SK-N-SH treated with all-trans-retinoic acid at 6 μM for 48 hours (cell line): ENCODE data around the gene SKOR1.

Experiments used
- ATAC-seq: fragments of 200-7000 bp; cut with Tn5 transposase; 3 replicates; pipeline ENCODE4 v1.9.1; 2020; ENCODE audit warnings: mild to moderate bottlenecking, moderate library complexity
- ARNTL ChIP-seq: fragments of 450-650 bp; formaldehyde crosslinking; IDR thresholded peaks from 2 replicates; pipeline ENCODE4 v1.5.0; 2020; ENCODE audit warnings: low read depth, mild to moderate bottlenecking, moderate library complexity, borderline replicate concordance
- BACH2 ChIP-seq: fragments of 250-450 bp; sonication (Bioruptor Pico); IDR thresholded peaks from 2 replicates; pipeline ENCODE4 v1.9.0; 2021; ENCODE audit warnings: mild to moderate bottlenecking, borderline replicate concordance
- ESRRG ChIP-seq: fragments of 250-450 bp; sonication (Bioruptor Pico); IDR thresholded peaks from 2 replicates; pipeline ENCODE4 v1.6.1; 2021; ENCODE audit warnings: mild to moderate bottlenecking
- GLIS3 ChIP-seq: fragments of 250-450 bp; sonication (Bioruptor Pico); IDR thresholded peaks from 2 replicates; pipeline ENCODE4 v1.5.0; 2020; ENCODE audit warnings: mild to moderate bottlenecking, moderate library complexity
- ISL1 ChIP-seq: fragments of 250-450 bp; sonication (Bioruptor Pico); IDR thresholded peaks from 2 replicates; pipeline ENCODE4 v2.1.2; 2022; ENCODE audit warnings: mild to moderate bottlenecking, moderate library complexity
- OSR1 ChIP-seq: fragments of 250-450 bp; sonication (Bioruptor Pico); IDR thresholded peaks from 2 replicates; pipeline ENCODE4 v1.8.0; 2022; ENCODE audit warnings: moderate library complexity, mild to moderate bottlenecking, inconsistent platforms
- PPARA ChIP-seq: fragments of 250-450 bp; sonication (Bioruptor Pico); IDR thresholded peaks from 2 replicates; pipeline ENCODE4 v1.5.0; 2020; ENCODE audit warnings: mild to moderate bottlenecking, borderline replicate concordance
- RARB ChIP-seq: fragments of 250-450 bp; sonication (Bioruptor Pico); IDR thresholded peaks from 2 replicates; pipeline ENCODE4 v1.8.0; 2021; ENCODE audit warnings: mild to moderate bottlenecking, moderate library complexity
- SNAI2 ChIP-seq: fragments of 250-450 bp; sonication (Bioruptor Pico); IDR thresholded peaks from 2 replicates; pipeline ENCODE4 v1.5.0; 2020; ENCODE audit warnings: mild to moderate bottlenecking, moderate library complexity
- TCF4 ChIP-seq: fragments of 250-450 bp; sonication (Bioruptor Pico); IDR thresholded peaks from 2 replicates; pipeline ENCODE4 v1.8.0; 2021; ENCODE audit warnings: mild to moderate bottlenecking, moderate library complexity, borderline replicate concordance
- ZFP3 ChIP-seq: fragments of 250-450 bp; sonication (Bioruptor Pico); IDR thresholded peaks from 2 replicates; pipeline ENCODE4 v1.5.0; 2020; ENCODE audit warnings: mild to moderate bottlenecking, moderate library complexity
- ZFP30 ChIP-seq: fragments of 450-650 bp; formaldehyde crosslinking; IDR thresholded peaks from 2 replicates; pipeline ENCODE4 v1.5.0; 2022; ENCODE audit warnings: mild to moderate bottlenecking, moderate library complexity
- ZNF565 ChIP-seq: fragments of 450-650 bp; formaldehyde crosslinking; conservative IDR thresholded peaks from 2 replicates; pipeline ENCODE4 v1.5.0; 2020; ENCODE audit warnings: low read depth, mild to moderate bottlenecking, moderate library complexity
- ZNF70 ChIP-seq: fragments of 450-650 bp; formaldehyde crosslinking; IDR thresholded peaks from 2 replicates; pipeline ENCODE4 v1.5.0; 2020; ENCODE audit warnings: mild to moderate bottlenecking, moderate library complexity
- ZNF8 ChIP-seq: fragments of 450-650 bp; formaldehyde crosslinking; IDR thresholded peaks from 2 replicates; pipeline ENCODE4 v1.5.0; 2020; ENCODE audit warnings: mild to moderate bottlenecking, moderate library complexity
- TF ChIP-seq, protein P1 (sequence below): fragments of 250-450 bp; sonication (Bioruptor Pico); IDR thresholded peaks from 2 replicates; pipeline ENCODE4 v1.8.0; 2020; ENCODE audit warnings: mild to moderate bottlenecking, moderate library complexity, borderline replicate concordance
- TF ChIP-seq, protein P2 (sequence below): fragments of 250-450 bp; sonication (Bioruptor Pico); IDR thresholded peaks from 2 replicates; pipeline ENCODE4 v1.5.1; 2021; ENCODE audit warnings: mild to moderate bottlenecking, moderate library complexity
- TF ChIP-seq, protein P3 (sequence below): fragments of 250-450 bp; sonication (Bioruptor Pico); IDR thresholded peaks from 2 replicates; pipeline ENCODE4 v1.8.0; 2021; ENCODE audit warnings: low read depth, mild to moderate bottlenecking, moderate library complexity, borderline replicate concordance

Gene SKOR1

DNA sequence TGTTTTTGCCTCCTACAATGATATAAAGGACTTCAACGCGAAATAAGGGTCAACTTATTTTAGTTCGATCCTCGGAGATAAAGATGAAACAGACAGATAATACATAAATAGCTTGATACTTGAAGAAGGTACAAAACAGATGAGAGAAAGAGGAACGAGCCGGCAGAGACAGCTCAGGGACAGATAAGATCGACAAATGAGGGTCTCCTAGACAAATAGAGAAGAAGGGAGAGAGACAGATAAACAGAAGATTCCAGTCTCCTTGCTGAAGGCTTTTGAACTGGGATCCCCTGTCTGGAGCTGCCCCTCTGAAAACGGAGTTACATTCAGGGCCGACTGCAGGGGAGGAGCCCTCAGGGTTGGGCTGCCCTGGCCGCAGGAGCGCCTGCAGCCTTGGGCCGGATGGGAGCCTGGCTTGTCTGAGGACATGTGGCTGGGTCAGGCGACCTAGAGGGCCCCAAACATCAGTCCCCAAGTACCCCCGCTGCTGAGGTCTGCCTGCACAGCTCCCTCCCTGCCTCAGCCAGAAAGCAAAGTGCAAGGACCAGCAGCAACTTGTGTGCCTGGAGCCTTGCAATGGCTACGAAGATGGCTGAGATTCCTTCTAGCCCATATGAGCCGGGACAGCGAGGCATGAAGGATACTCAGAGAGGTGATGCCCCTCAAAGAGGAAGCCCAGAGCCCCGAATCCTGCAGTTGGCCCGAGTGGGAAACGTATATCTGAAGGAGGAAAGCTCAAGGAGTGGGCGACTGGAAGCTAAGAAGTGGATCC lies 926 bp upstream of the SKOR1 start:
- ATAC-seq = peak; percentile 60
- TF ChIP-seq ZNF8 (CRISPR knock-in tag) (no peak), TCF4 (no peak), ISL1 (CRISPR knock-in tag) (no peak), ZNF70 (CRISPR knock-in tag) (no peak), ESRRG (CRISPR knock-in tag) (no peak), PPARA (no peak), BACH2 (CRISPR knock-in tag) (no peak), OSR1 (no peak), ZFP30 (CRISPR knock-in tag) (no peak), ZFP3 (CRISPR knock-in tag) (no peak), GLIS3 (CRISPR knock-in tag) (no peak), RARB (CRISPR knock-in tag) (no peak)
- TF ChIP-seq, protein P1, sequence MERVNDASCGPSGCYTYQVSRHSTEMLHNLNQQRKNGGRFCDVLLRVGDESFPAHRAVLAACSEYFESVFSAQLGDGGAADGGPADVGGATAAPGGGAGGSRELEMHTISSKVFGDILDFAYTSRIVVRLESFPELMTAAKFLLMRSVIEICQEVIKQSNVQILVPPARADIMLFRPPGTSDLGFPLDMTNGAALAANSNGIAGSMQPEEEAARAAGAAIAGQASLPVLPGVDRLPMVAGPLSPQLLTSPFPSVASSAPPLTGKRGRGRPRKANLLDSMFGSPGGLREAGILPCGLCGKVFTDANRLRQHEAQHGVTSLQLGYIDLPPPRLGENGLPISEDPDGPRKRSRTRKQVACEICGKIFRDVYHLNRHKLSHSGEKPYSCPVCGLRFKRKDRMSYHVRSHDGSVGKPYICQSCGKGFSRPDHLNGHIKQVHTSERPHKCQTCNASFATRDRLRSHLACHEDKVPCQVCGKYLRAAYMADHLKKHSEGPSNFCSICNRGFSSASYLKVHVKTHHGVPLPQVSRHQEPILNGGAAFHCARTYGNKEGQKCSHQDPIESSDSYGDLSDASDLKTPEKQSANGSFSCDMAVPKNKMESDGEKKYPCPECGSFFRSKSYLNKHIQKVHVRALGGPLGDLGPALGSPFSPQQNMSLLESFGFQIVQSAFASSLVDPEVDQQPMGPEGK = no peak
- TF ChIP-seq, protein P2, sequence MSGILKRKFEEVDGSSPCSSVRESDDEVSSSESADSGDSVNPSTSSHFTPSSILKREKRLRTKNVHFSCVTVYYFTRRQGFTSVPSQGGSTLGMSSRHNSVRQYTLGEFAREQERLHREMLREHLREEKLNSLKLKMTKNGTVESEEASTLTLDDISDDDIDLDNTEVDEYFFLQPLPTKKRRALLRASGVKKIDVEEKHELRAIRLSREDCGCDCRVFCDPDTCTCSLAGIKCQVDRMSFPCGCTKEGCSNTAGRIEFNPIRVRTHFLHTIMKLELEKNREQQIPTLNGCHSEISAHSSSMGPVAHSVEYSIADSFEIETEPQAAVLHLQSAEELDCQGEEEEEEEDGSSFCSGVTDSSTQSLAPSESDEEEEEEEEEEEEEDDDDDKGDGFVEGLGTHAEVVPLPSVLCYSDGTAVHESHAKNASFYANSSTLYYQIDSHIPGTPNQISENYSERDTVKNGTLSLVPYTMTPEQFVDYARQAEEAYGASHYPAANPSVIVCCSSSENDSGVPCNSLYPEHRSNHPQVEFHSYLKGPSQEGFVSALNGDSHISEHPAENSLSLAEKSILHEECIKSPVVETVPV (CRISPR knock-in tag) = no peak
- TF ChIP-seq, protein P3, sequence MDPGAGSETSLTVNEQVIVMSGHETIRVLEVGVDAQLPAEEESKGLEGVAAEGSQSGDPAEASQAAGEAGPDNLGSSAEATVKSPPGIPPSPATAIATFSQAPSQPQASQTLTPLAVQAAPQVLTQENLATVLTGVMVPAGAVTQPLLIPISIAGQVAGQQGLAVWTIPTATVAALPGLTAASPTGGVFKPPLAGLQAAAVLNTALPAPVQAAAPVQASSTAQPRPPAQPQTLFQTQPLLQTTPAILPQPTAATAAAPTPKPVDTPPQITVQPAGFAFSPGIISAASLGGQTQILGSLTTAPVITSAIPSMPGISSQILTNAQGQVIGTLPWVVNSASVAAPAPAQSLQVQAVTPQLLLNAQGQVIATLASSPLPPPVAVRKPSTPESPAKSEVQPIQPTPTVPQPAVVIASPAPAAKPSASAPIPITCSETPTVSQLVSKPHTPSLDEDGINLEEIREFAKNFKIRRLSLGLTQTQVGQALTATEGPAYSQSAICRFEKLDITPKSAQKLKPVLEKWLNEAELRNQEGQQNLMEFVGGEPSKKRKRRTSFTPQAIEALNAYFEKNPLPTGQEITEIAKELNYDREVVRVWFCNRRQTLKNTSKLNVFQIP (CRISPR knock-in tag) = no peak

DNA sequence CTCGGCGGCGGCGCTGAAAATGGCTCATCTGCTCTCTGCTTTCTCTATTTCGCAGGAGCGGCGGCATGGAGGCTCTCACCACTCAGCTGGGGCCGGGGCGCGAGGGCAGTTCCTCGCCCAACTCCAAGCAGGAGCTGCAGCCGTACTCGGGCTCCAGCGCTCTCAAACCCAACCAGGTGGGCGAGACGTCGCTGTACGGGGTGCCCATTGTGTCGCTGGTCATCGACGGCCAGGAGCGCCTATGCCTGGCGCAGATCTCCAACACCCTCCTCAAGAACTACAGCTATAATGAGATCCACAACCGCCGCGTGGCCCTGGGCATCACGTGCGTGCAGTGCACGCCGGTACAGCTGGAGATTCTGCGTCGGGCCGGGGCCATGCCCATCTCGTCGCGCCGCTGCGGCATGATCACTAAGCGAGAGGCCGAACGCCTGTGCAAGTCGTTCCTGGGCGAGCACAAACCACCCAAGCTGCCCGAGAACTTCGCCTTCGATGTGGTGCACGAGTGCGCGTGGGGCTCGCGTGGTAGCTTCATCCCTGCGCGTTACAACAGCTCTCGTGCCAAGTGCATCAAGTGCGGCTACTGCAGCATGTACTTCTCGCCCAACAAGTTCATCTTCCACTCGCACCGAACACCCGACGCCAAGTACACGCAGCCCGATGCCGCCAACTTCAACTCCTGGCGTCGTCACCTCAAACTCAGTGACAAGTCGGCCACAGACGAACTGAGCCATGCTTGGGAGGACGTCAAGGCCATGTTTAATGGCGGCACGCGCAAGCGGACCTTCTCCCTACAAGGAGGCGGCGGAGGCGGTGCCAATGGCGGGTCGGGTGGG lies 790 bp downstream of the SKOR1 start:
- TF ChIP-seq ZNF70 (CRISPR knock-in tag) (no peak), OSR1 (no peak), ZNF565 (CRISPR knock-in tag) (no peak), BACH2 (CRISPR knock-in tag) (no peak), ARNTL (CRISPR knock-in tag) (no peak), TCF4 (no peak), SNAI2 (no peak)
- ATAC-seq = no peak

DNA sequence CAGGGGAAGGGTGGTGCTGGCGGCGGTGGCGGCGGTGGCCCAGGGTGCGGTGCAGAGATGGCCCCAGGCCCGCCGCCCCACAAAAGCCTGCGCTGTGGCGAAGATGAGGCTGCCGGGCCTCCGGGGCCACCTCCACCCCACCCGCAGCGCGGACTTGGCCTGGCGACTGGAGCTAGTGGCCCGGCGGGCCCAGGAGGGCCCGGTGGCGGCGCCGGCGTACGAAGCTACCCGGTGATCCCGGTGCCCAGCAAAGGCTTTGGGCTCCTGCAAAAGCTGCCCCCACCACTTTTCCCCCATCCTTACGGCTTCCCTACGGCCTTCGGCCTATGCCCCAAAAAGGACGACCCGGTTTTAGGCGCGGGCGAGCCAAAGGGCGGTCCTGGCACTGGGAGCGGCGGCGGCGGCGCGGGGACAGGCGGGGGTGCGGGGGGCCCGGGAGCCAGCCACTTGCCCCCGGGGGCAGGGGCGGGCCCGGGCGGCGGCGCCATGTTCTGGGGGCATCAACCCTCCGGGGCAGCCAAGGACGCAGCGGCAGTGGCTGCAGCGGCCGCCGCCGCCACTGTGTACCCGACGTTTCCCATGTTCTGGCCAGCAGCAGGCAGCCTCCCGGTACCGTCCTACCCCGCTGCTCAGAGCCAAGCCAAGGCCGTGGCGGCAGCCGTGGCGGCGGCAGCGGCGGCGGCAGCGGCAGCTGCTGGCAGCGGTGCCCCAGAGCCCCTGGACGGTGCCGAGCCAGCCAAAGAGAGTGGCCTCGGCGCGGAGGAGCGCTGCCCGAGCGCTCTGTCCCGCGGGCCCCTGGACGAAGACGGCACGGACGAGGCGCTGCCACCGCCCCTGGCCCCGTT lies 1.6 kb downstream of the SKOR1 start:
- no peak for ATAC-seq
- no peak for TF ChIP-seq ARNTL (CRISPR knock-in tag)

DNA sequence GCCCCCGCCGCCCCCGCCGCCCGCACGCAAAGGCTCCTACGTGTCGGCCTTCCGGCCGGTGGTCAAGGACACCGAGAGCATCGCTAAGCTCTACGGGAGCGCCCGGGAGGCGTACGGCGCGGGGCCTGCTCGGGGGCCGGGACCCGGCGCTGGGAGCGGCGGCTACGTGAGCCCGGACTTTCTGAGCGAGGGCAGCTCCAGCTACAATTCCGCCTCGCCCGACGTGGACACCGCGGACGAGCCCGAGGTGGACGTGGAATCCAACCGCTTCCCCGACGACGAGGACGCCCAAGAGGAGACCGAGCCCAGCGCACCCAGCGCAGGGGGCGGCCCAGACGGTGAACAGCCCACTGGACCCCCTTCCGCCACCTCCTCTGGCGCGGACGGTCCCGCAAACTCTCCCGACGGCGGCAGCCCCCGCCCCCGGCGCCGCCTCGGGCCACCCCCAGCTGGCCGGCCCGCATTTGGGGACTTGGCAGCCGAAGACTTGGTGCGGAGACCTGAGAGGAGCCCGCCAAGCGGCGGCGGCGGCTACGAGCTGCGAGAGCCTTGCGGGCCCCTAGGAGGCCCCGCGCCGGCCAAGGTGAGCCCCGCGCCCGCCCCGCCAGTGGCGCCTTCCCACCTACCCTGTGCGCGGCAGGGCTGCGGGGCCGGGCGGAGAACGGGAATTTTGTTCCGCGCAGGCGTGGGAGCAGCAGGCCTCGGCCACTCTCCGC lies 2.4 kb downstream of the SKOR1 start:
- no peak for TF ChIP-seq ZNF565 (CRISPR knock-in tag)
- TF ChIP-seq, all 23 proteins: peak for 0
- ATAC-seq = no peak
